Fibroblast of skin of left quadriceps (primary cell): Measurements from ENCODE around the gene PDP2.
A peak's percentile ranks its signal among the peaks of the same experiment; 100 is the strongest.
"Not testable (repeated sequence)": the region's sequence is repeated elsewhere in the genome, so short reads cannot be mapped to it uniquely, and the experiment has no call there.

Experiments used
- DNase-seq, 2 experiments: peaks; one replicate each; pipeline ENCODE4 v3.0.0-alpha.2; 2013; ENCODE audit warnings: low read depth in 2 of 2

PDP2 gene

GRCh38 chr16:66919569-66920298 is 39.4 kb downstream of the PDP2 start:
- DNase-seq: no peak

- no peak for DNase-seq
Measured at GRCh38 chr16:66920299-66920590, 39.9 kb downstream of the PDP2 start.

- no peak for DNase-seq
Measured at GRCh38 chr16:66920924-66921680, 40.8 kb downstream of the PDP2 start.

- no peak for DNase-seq
Measured at GRCh38 chr16:66921729-66922450, 41.6 kb downstream of the PDP2 start.

- DNase-seq: no peak
Measured at GRCh38 chr16:66923247-66923731, 43.0 kb downstream of the PDP2 start.

- no peak for DNase-seq
Measured at GRCh38 chr16:66923866-66924265, 43.6 kb downstream of the PDP2 start.

- DNase-seq: no peak
Measured at GRCh38 chr16:66924527-66925321, 44.4 kb downstream of the PDP2 start.

GRCh38 chr16:66925322-66925840 is 45.1 kb downstream of the PDP2 start, which contains the start of gene RRAD:
RRAD (minus strand) TSS chr16:66925535; CDS start chr16:66925179, 356 bp downstream.
- no peak for DNase-seq

GRCh38 chr16:66926171-66926947 is 46.0 kb downstream of the PDP2 start:
- no peak for DNase-seq

- DNase-seq: peak in 1 of 2 experiments; percentile 20
Measured at GRCh38 chr16:66926961-66927436, 46.7 kb downstream of the PDP2 start.

GRCh38 chr16:66927918-66928649 is 47.8 kb downstream of the PDP2 start:
- DNase-seq: no peak

GRCh38 chr16:66928702-66929388 is 48.5 kb downstream of the PDP2 start:
- DNase-seq: no peak

GRCh38 chr16:66930189-66930588 is 49.9 kb downstream of the PDP2 start:
- no peak for DNase-seq

GRCh38 chr16:66931665-66932064 is 51.4 kb downstream of the PDP2 start:
- no peak for DNase-seq

- no peak for DNase-seq
Measured at GRCh38 chr16:66932076-66932475, 51.8 kb downstream of the PDP2 start.

GRCh38 chr16:66933776-66934137 is 53.4 kb downstream of the PDP2 start:
- DNase-seq: no peak

GRCh38 chr16:66934138-66934838 is 54.0 kb downstream of the PDP2 start, which contains the start of gene CIAO2B:
CIAO2B (minus strand) TSS chr16:66934402; CDS start chr16:66934364, 38 bp downstream.
- DNase-seq: peak; percentile 49 to 60

GRCh38 chr16:66934839-66935313 is 54.6 kb downstream of the PDP2 start:
- not testable (repeated sequence) for DNase-seq
